C4-2B (cell line): ENCODE measurements around the gene ANKRD2.

Experiments
- CTCF ChIP-seq: fragments of 450-650 bp; conservative IDR thresholded peaks from 2 replicates; pipeline ENCODE4 v1.5.1; 2017; ENCODE audit warnings: mild to moderate bottlenecking
- ZFX ChIP-seq: fragments of 450-650 bp; IDR thresholded peaks from 2 replicates; pipeline ENCODE4 v1.6.1; 2017

GRCh38 chr10:97600616-97601015 lies 28.0 kb downstream of the ANKRD2 start:
- TF ChIP-seq CTCF (no peak), ZFX (no peak)
